ENCODE measurements around the gene SLC5A9. TPM values are rescaled to one million over a fixed set of nuclear protein-coding genes. Genes with fewer than 3 reads are reported as not detected.

The SLC5A9 gene
- total and polyA plus RNA-seq, 12 donors, result 0.06 to 0.59 (median 0.16) TPM; not detected in 7

DNA sequence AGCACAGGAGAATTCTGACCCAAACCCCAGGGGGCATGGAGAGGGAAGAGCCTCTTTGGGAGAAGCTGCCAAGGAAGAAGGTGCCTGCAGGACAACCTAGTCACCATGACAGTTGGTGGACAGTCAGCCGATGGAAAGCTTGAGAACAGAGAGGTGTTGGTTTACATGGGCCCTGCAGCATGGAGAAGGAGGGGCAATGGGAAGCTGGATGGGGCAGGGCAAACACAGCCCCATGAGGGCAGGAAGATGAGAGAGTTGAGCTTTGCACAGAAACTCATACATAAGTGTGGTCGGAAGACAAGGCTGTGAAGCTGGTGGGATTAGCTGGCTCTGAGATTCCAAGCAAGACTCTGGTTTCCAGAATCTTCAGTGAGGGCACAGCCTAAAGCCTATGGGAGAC lies 6.6 kb upstream of the SLC5A9 start:
- Histone ChIP-seq H3K27me3 (peaks cover 0 to 3% (median 0%) of the 10 kb centered on the region in 7 donors), H3K4me1 (peaks cover 0 to 12% (median 5%) of the 10 kb centered on the region in 9 donors), H3K36me3 (no peaks in the 10 kb centered on the region), H3K27ac (no peak overlapping the region), H3K9me3 (no peaks in the 10 kb centered on the region), H3K4me3 (no peak overlapping the region)
- 77 to 91% methylated on average over 2 of the region's 2 CpGs for WGBS, 2 donors
- no peak for TF ChIP-seq CTCF (IDR thresholded peaks at IDR 0.05)
- no peak for DNase-seq
- intact Hi-C loops (cut with DNase I), result no loop called here
- ATAC-seq, result no peak

- peaks cover 0 to 3% (median 0%) of the 10 kb centered on the region in 7 donors for H3K27me3 ChIP-seq
- ATAC-seq (no peak), DNase-seq (no peak)
- 62 to 71% methylated on average over 2 of the region's 2 CpGs for WGBS, 2 donors
- H3K27ac ChIP-seq, result no peak overlapping the region
- TF ChIP-seq CTCF (IDR thresholded peaks at IDR 0.05), result no peak
- no peak overlapping the region for H3K4me3 ChIP-seq
- H3K4me1 ChIP-seq, result peaks cover 0 to 12% (median 5%) of the 10 kb centered on the region in 9 donors
- H3K36me3 ChIP-seq, result no peaks in the 10 kb centered on the region
- H3K9me3 ChIP-seq, result no peaks in the 10 kb centered on the region
- intact Hi-C loops (cut with DNase I), result no loop called here
Observed at GRCh38 chr1:48216313-48216712, 6.2 kb upstream of the SLC5A9 start.

DNA sequence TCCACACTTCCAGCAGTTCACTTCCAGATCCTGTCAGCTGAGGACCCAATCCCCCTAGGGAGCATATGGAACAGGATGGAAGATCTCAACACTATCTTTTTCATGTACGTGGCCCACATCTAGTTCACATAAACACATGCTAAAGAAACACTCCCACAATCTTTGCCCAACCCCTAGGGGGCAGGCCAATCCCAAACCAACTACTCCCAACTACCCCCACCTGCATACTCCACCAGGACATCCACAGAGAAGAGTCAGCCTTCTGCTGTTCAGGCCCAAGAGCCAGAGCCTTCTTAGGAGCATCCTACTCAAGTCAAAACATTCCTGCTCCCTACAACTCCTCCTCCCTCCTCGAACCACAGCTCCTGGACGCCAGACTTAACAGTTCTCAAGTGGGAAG lies 5.6 kb upstream of the SLC5A9 start:
- intact Hi-C loops (cut with DNase I), result no loop called here
- 56 to 57% methylated on average over 3 of the region's 3 CpGs for WGBS, 2 donors
- Histone ChIP-seq H3K9me3 (no peaks in the 10 kb centered on the region), H3K27ac (no peak overlapping the region), H3K36me3 (no peaks in the 10 kb centered on the region), H3K27me3 (peaks cover 0 to 3% (median 0%) of the 10 kb centered on the region in 7 donors), H3K4me3 (no peak overlapping the region), H3K4me1 (peaks cover 0 to 12% (median 5%) of the 10 kb centered on the region in 9 donors)
- DNase-seq (no peak), ATAC-seq (no peak)
- TF ChIP-seq CTCF (IDR thresholded peaks at IDR 0.05), result no peak

- no peak for ATAC-seq
- 0 to 81% methylated on average over 1 of the region's 1 CpG for WGBS, 2 donors
Observed at GRCh38 chr1:48217856-48218255, 4.7 kb upstream of the SLC5A9 start.

More at GRCh38 chr1:48217856-48218255, 4.7 kb upstream of the SLC5A9 start:
- no peak for TF ChIP-seq CTCF (IDR thresholded peaks at IDR 0.05)
- intact Hi-C loops (cut with DNase I), result no loop called here
- DNase-seq, result no peak
- Histone ChIP-seq H3K4me3 (no peak overlapping the region), H3K36me3 (no peaks in the 10 kb centered on the region), H3K27me3 (peaks cover 0 to 3% (median 0%) of the 10 kb centered on the region in 7 donors), H3K4me1 (peaks cover 0 to 12% (median 5%) of the 10 kb centered on the region in 9 donors), H3K9me3 (no peaks in the 10 kb centered on the region), H3K27ac (no peak overlapping the region)
